Fibroblast of the conjunctiva (primary cell): Measurements from ENCODE around the gene PATJ.
A peak's percentile ranks its signal among the peaks of the same experiment; 100 is the strongest.
"Not testable (repeated sequence)": the region's sequence is repeated elsewhere in the genome, so short reads cannot be mapped to it uniquely, and the experiment has no call there.

Source experiments
- DNase-seq: peaks from one replicate; pipeline ENCODE4 v3.0.0-alpha.2; 2010; ENCODE audit warnings: low read depth

PATJ gene

DNA sequence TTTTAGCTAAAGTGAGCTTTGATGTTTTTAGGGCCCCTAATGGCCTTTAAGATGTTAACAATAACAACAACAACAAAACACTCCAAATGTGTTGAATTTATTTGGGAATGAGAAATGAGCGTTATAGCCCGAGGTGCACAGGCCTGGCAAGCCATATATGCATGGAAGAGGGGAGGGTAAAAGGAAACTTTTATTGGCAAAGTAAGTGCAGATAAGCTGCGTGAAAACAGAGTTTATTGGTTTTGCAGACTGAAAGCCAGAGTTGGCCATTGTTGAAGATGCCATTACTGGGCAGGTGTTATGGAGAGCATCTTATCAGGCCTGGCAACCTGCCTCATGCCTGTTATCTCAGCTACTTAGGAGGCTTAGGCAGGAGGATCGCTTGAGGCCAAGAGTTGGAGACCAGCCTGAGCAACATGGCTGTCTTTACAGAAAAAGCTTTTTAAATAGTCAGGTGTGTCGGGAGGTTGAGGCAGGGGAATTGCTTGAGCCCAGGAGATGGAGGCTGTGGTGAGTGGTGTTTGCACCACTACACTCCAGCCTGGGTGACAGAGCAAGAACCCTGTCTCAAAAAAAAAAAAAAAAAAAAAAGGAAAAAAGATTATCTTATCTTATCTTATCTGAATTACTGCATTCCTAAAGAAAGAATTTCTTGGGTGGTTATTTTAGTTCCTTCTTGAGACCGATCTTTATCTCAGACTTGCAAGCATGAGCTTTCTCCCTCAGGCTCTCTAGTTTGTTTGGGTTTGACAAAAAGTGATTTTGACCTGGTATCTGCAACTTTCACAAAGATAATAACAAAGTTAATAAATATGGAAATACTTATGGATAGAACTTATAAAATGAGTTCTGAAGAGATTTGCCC, 1.7 kb downstream of the PATJ start:
- no peak for DNase-seq

- no peak for DNase-seq
These were observed 4.5 kb downstream of the PATJ start for GRCh38 chr1:61746813-61747212.

DNA sequence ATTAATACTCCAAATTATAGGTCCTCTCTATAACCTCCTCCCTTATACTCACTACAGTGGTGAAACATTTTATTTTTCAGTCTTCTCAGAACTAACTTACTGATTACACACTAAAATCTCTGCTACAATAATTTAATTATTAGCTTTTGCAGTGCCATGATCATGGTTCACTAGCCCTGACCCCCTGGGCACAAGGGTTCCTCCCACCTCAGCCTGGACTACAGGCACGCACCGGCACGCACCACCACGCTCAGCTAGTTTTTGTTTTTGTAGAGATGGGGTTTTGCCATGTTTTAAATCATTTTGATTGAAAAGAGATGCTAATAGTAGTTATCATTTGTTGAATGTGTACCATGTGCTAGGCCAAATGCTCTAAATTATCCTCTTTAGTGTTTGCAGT, 6.3 kb downstream of the PATJ start:
- no peak for DNase-seq

GRCh38 chr1:61749574-61749973, 7.3 kb downstream of the PATJ start:
- DNase-seq: no peak

DNA sequence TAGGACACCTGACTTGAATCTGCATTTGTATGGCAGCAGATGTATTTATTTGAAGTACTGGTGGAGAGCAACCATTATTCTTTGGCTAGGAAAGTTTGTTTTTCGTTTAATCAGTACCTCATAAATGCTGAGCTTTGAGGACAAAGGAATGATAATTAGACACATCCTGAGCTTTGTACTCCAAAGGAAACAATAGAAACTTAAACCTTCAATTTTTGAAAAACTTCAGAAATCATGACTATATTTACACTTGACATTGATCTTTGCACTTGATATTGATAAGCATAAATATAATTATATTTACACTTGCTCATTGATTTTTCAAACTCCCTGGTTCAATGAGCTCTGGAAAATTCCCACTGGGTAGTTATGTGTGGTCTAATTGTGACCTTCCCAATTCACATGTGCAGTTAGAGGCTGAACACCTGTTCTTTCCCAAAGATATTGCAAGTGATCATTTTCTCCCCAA, 10.7 kb downstream of the PATJ start:
- no peak for DNase-seq

- DNase-seq: no peak
These were observed 11.8 kb downstream of the PATJ start for GRCh38 chr1:61753998-61754508.

- DNase-seq: no peak
These were observed 12.3 kb downstream of the PATJ start for GRCh38 chr1:61754545-61754944.

GRCh38 chr1:61756773-61757172, 14.5 kb downstream of the PATJ start:
- DNase-seq: no peak

DNA sequence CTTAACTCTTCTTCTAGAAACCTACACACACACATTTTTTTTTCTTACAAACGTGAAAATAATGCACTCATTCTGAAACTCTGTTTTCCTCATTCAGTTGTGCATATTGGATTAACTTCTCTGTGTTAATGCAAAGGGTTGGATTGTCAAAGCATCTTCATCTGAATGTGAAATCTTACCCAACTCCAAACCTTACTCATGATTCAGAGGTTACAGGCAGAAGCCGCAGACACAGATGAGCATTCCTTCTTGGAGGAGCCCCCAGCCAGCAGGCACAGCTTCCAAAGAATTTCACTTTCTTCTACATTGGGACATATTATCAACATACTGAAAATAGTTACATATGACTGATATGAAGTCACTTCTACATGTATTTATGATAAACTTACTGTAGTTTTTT, 15.7 kb downstream of the PATJ start:
- no peak for DNase-seq

DNA sequence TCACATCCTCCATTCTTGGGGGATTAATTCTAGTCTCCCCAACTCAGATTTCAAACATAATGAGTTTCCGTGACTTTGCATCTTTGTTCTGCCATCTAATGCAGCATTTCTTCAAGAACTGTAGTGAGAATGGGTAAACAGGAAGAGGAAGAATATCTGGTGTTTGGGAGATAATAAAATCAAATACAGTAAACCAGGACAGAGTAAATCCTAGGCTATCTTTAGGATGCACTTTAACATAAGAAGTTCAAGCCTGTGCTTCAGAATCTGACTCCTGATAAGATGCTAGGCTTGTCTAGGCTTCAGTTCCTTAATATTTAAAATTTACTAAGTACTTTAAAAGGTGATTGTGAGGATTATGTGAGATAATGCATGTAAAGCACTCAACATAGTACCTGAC, 27.9 kb downstream of the PATJ start:
- no peak for DNase-seq

DNA sequence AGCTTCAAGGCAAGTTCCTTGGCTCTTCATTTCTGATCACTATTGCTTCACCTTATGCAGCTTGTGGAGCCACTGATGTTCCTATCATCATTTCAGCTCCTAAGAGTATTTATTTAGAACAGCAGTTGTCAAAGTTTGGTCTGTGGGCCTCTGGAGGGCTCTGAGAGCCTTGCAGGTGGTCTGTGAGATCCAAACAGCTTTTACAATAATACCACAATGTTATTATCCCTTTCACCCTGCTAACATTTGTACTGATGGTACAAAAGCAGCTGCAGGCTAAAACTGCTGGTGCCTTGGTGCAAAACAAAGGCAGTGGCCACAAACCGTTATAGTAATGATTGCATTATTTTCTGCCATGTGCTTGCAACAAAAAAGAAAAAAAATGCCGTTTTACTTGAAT, 33.8 kb downstream of the PATJ start:
- DNase-seq: no peak

- no peak for DNase-seq
These were observed 37.0 kb downstream of the PATJ start for GRCh38 chr1:61779231-61779630.

GRCh38 chr1:61781151-61781550, 38.9 kb downstream of the PATJ start:
- DNase-seq: no peak

DNA sequence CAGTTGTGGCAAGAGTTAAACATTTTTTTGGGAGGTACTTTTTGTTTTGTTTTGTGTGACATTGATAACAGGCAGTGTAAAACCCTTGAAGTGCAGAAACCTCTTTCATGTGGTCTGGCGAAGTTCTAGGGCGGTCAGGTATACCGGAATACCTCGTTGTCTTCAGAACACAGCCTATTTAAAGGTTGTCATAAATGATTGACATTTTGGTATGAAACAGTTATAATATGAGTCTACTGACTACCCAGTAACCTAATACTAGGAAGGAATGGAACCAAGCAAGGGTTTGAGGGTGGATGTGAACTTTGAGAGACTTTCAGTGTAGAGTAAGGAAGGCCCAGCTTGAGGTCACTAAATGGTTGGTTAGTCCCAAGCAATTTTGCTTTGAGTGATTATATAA, 40.5 kb downstream of the PATJ start:
- no peak for DNase-seq

- no peak for DNase-seq
These were observed 42.4 kb downstream of the PATJ start for GRCh38 chr1:61784726-61785125.

DNA sequence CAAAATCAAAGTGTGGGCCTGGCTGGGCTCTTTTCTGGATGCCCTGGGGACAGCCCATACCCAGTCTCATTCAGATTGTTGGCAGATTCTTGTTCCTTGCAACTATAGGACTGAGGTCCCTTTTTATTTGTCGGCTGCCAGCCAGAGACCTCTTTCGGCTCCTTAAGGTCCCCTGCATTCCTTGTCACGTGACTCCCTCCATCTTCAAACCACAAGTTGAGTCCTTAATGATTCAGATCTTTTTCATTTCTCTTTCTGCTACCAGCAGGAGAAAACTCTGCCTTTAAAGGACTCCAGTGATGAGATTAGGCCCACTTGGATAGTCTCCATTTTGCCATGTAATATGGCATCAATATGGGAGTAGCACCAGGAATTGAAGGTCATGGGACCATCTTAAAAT, 48.6 kb downstream of the PATJ start:
- no peak for DNase-seq

DNA sequence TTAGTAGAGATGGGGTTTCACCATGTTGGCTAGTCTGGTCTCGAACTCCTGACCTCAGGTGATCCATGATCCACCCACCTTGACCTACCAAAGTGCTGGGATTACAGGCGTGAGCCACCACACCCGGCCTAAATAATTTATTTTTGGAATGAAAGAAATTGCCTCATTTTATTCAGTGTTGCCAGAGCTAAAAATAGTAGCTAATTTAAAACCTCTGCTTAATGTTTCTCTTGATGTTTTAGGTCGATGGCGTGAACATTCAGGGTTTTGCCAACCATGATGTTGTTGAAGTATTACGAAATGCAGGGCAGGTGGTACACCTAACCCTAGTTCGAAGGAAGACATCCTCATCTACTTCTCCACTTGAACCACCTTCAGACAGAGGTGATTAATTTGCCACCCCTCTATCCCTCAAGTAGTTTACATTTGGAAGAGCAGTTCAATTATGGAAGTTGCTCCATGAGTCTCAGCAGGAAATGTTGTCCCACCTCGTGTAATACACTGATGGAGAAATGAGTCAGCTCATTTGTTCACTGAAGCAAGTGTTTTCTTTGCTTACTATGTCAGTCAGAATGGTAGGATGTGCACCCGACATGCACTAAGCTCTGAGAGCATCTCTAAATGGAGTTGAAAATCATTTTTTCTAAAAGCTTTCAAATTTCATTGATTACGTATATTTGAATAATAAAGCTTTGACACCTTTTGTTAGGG, 54.9 kb downstream of the PATJ start:
- DNase-seq: no peak

GRCh38 chr1:61801047-61801446, 58.8 kb downstream of the PATJ start:
- not testable (repeated sequence) for DNase-seq

DNA sequence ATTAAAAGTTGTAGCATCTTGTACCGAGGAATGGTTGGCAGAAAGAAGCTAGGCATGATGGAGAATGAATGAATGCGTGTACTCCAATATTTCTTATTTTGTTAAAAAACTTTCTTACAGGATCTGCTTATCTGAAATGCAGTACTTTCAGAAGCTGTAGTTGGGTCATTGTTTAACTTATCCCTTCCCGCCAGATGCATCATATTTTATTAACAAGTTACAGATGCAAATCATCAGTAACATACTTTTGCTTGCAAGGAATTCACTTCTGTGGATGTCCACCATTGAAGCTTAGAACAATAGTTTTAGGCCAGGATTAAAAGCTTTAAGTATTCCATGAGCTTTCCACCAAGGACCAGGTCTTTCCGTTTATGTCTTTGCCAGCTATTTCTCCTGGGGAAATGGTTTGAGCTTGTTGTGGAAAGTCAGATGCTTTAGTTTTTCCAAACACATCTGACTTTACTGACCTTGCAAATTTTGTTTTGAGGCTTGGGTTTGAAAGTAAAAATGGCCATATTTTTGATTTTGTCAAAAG, 65.4 kb downstream of the PATJ start:
- peak; percentile 39 for DNase-seq

DNA sequence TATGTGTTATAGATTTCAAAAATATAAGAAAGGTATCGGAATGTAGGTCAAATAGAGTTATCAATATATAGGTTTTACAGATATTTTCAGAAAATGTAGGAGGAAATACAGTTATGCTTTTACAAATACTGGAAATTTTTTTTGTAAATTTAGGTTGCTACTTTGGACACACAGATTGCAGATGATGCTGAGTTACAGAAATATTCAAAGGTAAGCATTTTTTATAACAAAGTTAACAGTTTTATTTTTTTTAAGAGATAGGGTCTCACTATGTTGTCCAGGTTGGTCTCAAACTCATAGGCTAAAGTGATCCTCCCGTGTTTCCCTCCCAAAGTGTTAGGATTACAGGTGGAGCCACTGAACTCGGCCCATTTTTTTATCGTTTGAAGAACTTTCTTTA, 66.0 kb downstream of the PATJ start:
- DNase-seq: no peak

- no peak for DNase-seq
These were observed 66.7 kb downstream of the PATJ start for GRCh38 chr1:61808968-61809367.

DNA sequence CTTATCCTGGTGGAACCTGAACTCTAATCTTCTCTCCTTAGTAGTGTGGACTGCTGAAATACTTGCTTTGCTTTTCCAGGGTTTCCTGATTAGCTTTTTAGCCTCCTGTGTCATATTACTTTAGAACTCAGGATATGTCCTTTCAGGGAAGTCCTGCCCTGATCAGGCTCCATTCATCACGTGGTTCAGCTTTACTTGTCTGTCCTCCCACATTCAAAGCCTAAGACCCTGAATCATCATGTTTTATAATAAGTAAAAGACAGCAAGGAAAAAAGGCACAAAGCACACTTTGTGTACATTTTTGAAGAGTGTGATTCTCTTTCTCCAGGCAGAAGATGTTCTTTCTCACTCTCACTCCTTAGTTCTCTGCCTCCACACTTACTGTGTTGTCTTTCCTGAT, 70.6 kb downstream of the PATJ start:
- no peak for DNase-seq

- DNase-seq: no peak
These were observed 73.9 kb downstream of the PATJ start for GRCh38 chr1:61816191-61816590.
